Astrocyte (in vitro differentiated cells and primary cell): ENCODE results near the gene MAPK11.

Source experiments
- CTCF ChIP-seq: IDR thresholded peaks from 2 replicates; pipeline ENCODE4 v1.5.1; 2011; ENCODE audit warnings: low read depth, mild to moderate bottlenecking, inconsistent platforms, low read length, moderate library complexity; ENCODE audit not compliant: insufficient read depth
- EZH2 ChIP-seq: IDR thresholded peaks from 2 replicates; pipeline ENCODE4 v1.6.1; 2012; ENCODE audit warnings: mild to moderate bottlenecking, low read length, inconsistent platforms; ENCODE audit not compliant: insufficient read depth

GRCh38 chr22:50269970-50270665 lies at the start of gene MAPK11:
- TF ChIP-seq CTCF, result no peak
- TF ChIP-seq EZH2, result no peak
